Panc1 (cell line): Measurements from ENCODE around the gene BNIP3. TPM values are rescaled to one million over a fixed set of nuclear protein-coding genes. Genes with fewer than 3 reads are reported as not detected.

Source experiments
- ATAC-seq: fragments of 200-7000 bp; cut with Tn5 transposase; 2 replicates; pipeline ENCODE4 v1.9.1; 2020; ENCODE audit warnings: mild to moderate bottlenecking, moderate library complexity
- Bru-seq: library from RNA; stranded (reverse); fragments of 400-500 nt; gene quantifications from one replicate; lab custom pipeline; 2021; lab: Mats Ljungman, UMichigan
- BruChase-seq, 2 experiments: library from RNA; stranded (reverse); fragments of 400-500 nt; gene quantifications; one replicate each; lab custom pipeline; 2021; lab: Mats Ljungman, UMichigan
- BruUV-seq: library from RNA; stranded (reverse); fragments of 400-500 nt; replicated peaks from 2 replicates; lab custom pipeline; 2021; lab: Mats Ljungman, UMichigan
- CTCF ChIA-PET: fragments of 300-600 bp; sonication (Branson Sonifier 250); formaldehyde crosslinking; loops from one replicate; lab custom pipeline; 2022; ENCODE audit warnings: antibody characterized with exemption; lab: Charles Lee
- POLR2A ChIA-PET: fragments of 300-600 bp; sonication (Branson Sonifier 250); formaldehyde crosslinking; loops from one replicate; lab custom pipeline; 2022; ENCODE audit warnings: antibody characterized with exemption; lab: Charles Lee
- DNase-seq: peaks from one replicate; pipeline ENCODE4 v3.0.0-alpha.2; 2010; ENCODE audit warnings: low read depth, low spot score
- H3K27ac ChIP-seq: 2 replicates; pipeline ENCODE4 v1.5.1; 2011; ENCODE audit warnings: mild to moderate bottlenecking, low read length, inconsistent platforms
- H3K27me3 ChIP-seq: fragments of 200-500 bp; sonication (Bioruptor generic); 2 replicates; pipeline ENCODE4 v1.6.0; 2014; ENCODE audit warnings: low read length, inconsistent platforms; ENCODE audit not compliant: control insufficient read depth, insufficient read depth
- H3K36me3 ChIP-seq: fragments of 200-500 bp; sonication (Bioruptor generic); 2 replicates; pipeline ENCODE4 v1.5.1; 2014; ENCODE audit warnings: inconsistent platforms, mild to moderate bottlenecking, low read length, moderate library complexity; ENCODE audit not compliant: control insufficient read depth, insufficient read depth
- H3K4me1 ChIP-seq: 2 replicates; pipeline ENCODE4 v1.5.1; 2011; ENCODE audit warnings: inconsistent platforms, mild to moderate bottlenecking, low read length, moderate library complexity; ENCODE audit not compliant: control insufficient read depth, insufficient read depth
- H3K4me3 ChIP-seq, 2 experiments: 2 replicates each; pipeline ENCODE4 v1.5.1; 2011 to 2012; ENCODE audit warnings: low read depth in 2 of 2, low read length in 2 of 2, mild to moderate bottlenecking in 2 of 2, inconsistent platforms in 1 of 2, moderate library complexity in 1 of 2
- H3K9me3 ChIP-seq: fragments of 200-500 bp; sonication (Bioruptor generic); 2 replicates; pipeline ENCODE4 v1.5.1; 2014; ENCODE audit warnings: low read depth, mild to moderate bottlenecking, inconsistent platforms, low read length, moderate library complexity; ENCODE audit not compliant: control insufficient read depth, insufficient read depth
- POLR2AphosphoS5 ChIP-seq: IDR thresholded peaks from 2 replicates; pipeline ENCODE4 v1.6.1; 2012; ENCODE audit warnings: mild to moderate bottlenecking, low read depth, low read length, moderate library complexity
- in situ Hi-C: cut with HindIII; loops from 2 replicates; pipeline ENCODE4 v1.10.0; 2016; ENCODE audit warnings: low sequenced_read_pairs, low pct_unique_long_range_greater_than_20kb
- intact Hi-C: fragments of 100-400 bp; cut with micrococcal nuclease; formaldehyde crosslinking; loops from one replicate; pipeline ENCODE4 v1.10.0; 2022; ENCODE audit not compliant: unreplicated experiment
- long read RNA-seq: library from polyadenylated mRNA; unstranded; transcript quantifications from one replicate; pipeline ENCODE4 v2.0.0, GENCODE V29; 2021; ENCODE audit not compliant: unreplicated experiment
- polyA plus RNA-seq: library from polyadenylated mRNA; unstranded; fragments of >200 nt; gene quantifications from one replicate; pipeline ENCODE4 v1.2.1, GENCODE V29; 2012; ENCODE audit warnings: missing spikeins; ENCODE audit not compliant: insufficient read length
- total RNA-seq: library from RNA; stranded (reverse); gene quantifications from one replicate; pipeline ENCODE4 v1.2.1, GENCODE V29; 2021; ENCODE audit not compliant: unreplicated experiment
- TF ChIP-seq, protein P1 (sequence below), 2 experiments: IDR thresholded peaks; 2 replicates each; pipeline ENCODE4 v1.6.1; 2011 to 2012; ENCODE audit warnings: low read depth in 2 of 2, control low read depth in 1 of 2, low read length in 1 of 2, mild to moderate bottlenecking in 1 of 2, moderate library complexity in 1 of 2; ENCODE audit not compliant: insufficient read depth in 1 of 2
- TF ChIP-seq, protein P2 (sequence below): fragments of 450-650 bp; IDR thresholded peaks from 2 replicates; pipeline ENCODE4 v1.5.1; 2017; ENCODE audit warnings: mild to moderate bottlenecking

Gene BNIP3
- total RNA-seq (67.8 TPM), Bru-seq, nascent RNA (percentile 73 among the genes with signal in this experiment), BruChase-seq, experiment 1, labeled RNA remaining after a 2-hour chase (percentile 80 among the genes with signal in this experiment), BruChase-seq, experiment 2, labeled RNA remaining after a 6-hour chase (percentile 86 among the genes with signal in this experiment)
- 125 TPM for polyA plus RNA-seq
- long read RNA-seq, transcript BNIP3-201 (6 exons, 2,861 nt), result major isoform, 189 of 277 reads
- long read RNA-seq, partial matches to known transcripts, result 78 of 277 reads
- long read RNA-seq, other reads (novel, unspliced or antisense), result 10 of 277 reads

GRCh38 chr10:131981429-131982184 lies at the start of gene BNIP3:
Gene BNIP3, minus strand, starts transcription at chr10:131981923. Its CDS starts 117 bp downstream, at chr10:131981806.
- DNase-seq, result no peak
- ChIA-PET POLR2A (no interaction called here), CTCF (interaction anchor here (1.0 kb wide), 1 partner anchor 41 kb away, joined by 3 read pairs; no protein-coding TSS in a partner anchor)
- Histone ChIP-seq H3K27me3 (no peaks in the 10 kb centered on the region), H3K27ac (peak within 1 kb of the TSS; percentile 80), H3K4me3 (peak within 1 kb of the TSS; percentile 79 to 98), H3K36me3 (no peaks in the 10 kb centered on the region), H3K9me3 (no peaks in the 10 kb centered on the region), H3K4me1 (peaks cover 22% of the 10 kb centered on the region)
- peak; percentile 94 for ATAC-seq
- in situ Hi-C loops, result no loop called here
- intact Hi-C loops, result no loop called here
- TF ChIP-seq, protein P1, sequence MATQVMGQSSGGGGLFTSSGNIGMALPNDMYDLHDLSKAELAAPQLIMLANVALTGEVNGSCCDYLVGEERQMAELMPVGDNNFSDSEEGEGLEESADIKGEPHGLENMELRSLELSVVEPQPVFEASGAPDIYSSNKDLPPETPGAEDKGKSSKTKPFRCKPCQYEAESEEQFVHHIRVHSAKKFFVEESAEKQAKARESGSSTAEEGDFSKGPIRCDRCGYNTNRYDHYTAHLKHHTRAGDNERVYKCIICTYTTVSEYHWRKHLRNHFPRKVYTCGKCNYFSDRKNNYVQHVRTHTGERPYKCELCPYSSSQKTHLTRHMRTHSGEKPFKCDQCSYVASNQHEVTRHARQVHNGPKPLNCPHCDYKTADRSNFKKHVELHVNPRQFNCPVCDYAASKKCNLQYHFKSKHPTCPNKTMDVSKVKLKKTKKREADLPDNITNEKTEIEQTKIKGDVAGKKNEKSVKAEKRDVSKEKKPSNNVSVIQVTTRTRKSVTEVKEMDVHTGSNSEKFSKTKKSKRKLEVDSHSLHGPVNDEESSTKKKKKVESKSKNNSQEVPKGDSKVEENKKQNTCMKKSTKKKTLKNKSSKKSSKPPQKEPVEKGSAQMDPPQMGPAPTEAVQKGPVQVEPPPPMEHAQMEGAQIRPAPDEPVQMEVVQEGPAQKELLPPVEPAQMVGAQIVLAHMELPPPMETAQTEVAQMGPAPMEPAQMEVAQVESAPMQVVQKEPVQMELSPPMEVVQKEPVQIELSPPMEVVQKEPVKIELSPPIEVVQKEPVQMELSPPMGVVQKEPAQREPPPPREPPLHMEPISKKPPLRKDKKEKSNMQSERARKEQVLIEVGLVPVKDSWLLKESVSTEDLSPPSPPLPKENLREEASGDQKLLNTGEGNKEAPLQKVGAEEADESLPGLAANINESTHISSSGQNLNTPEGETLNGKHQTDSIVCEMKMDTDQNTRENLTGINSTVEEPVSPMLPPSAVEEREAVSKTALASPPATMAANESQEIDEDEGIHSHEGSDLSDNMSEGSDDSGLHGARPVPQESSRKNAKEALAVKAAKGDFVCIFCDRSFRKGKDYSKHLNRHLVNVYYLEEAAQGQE (IDR thresholded peaks at IDR 0.05; ENCODE audit: insufficient read depth in 1 of 2, low read depth in 2 of 2, low read length in 1 of 2), result 0 out of 4 replicates have a peak, but pooled peaks of 1 of the 2 experiments have one; percentile 54
- TF ChIP-seq, protein P2, sequence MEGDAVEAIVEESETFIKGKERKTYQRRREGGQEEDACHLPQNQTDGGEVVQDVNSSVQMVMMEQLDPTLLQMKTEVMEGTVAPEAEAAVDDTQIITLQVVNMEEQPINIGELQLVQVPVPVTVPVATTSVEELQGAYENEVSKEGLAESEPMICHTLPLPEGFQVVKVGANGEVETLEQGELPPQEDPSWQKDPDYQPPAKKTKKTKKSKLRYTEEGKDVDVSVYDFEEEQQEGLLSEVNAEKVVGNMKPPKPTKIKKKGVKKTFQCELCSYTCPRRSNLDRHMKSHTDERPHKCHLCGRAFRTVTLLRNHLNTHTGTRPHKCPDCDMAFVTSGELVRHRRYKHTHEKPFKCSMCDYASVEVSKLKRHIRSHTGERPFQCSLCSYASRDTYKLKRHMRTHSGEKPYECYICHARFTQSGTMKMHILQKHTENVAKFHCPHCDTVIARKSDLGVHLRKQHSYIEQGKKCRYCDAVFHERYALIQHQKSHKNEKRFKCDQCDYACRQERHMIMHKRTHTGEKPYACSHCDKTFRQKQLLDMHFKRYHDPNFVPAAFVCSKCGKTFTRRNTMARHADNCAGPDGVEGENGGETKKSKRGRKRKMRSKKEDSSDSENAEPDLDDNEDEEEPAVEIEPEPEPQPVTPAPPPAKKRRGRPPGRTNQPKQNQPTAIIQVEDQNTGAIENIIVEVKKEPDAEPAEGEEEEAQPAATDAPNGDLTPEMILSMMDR, result no peak
- TF ChIP-seq POLR2AphosphoS5, result peak; percentile 61; the same call in 1 of the 2 replicates
- no TSS peak for BruUV-seq

GRCh38 chr10:132030898-132031463 lies 49.3 kb upstream of the BNIP3 start:
- CTCF ChIA-PET, result no interaction called here
- Histone ChIP-seq H3K27ac (no peak overlapping the region), H3K27me3 (peaks cover 40% of the 10 kb centered on the region), H3K4me1 (no peaks in the 10 kb centered on the region), H3K9me3 (no peaks in the 10 kb centered on the region), H3K36me3 (no peaks in the 10 kb centered on the region), H3K4me3 (no peak overlapping the region)
- in situ Hi-C loops (no loop called here), intact Hi-C loops (loop anchor here (10.0 kb wide), 1 partner anchor 104 kb away; no protein-coding TSS in a partner anchor)
- TF ChIP-seq, protein P2, result no peak
- POLR2A ChIA-PET, result no interaction called here
- ATAC-seq (no peak), DNase-seq (no peak)
- no TSS peak for BruUV-seq
